HEK293T (cell line): Measurements from ENCODE around the gene WDR62.
"Not testable (repeated sequence)": the region's sequence is repeated elsewhere in the genome, so short reads cannot be mapped to it uniquely, and the experiment has no call there.

ENCODE experiments used
- ARNT ChIP-seq: fragments of 450-650 bp; IDR thresholded peaks from 2 replicates; pipeline ENCODE4 v1.6.1; 2017; ENCODE audit warnings: mild to moderate bottlenecking
- CTBP1 ChIP-seq: fragments of 450-650 bp; IDR thresholded peaks from 2 replicates; pipeline ENCODE4 v1.6.1; 2016; ENCODE audit warnings: borderline replicate concordance
- FOXM1 ChIP-seq: fragments of 450-650 bp; IDR thresholded peaks from 2 replicates; pipeline ENCODE4 v1.6.1; 2017; ENCODE audit warnings: mild to moderate bottlenecking, borderline replicate concordance
- HDGF ChIP-seq: fragments of 450-650 bp; IDR thresholded peaks from 2 replicates; pipeline ENCODE4 v1.6.1; 2017; ENCODE audit warnings: antibody characterized with exemption, borderline replicate concordance
- LEF1 ChIP-seq: fragments of 450-650 bp; IDR thresholded peaks from 2 replicates; pipeline ENCODE4 v1.6.1; 2017; ENCODE audit warnings: mild to moderate bottlenecking, borderline replicate concordance
- SP1 ChIP-seq: fragments of 450-650 bp; IDR thresholded peaks from 2 replicates; pipeline ENCODE4 v1.6.1; 2017
- SUZ12 ChIP-seq: fragments of 450-650 bp; IDR thresholded peaks from 2 replicates; pipeline ENCODE4 v1.6.1; 2016; ENCODE audit warnings: mild to moderate bottlenecking

- not testable (repeated sequence) for TF ChIP-seq SUZ12, SP1, FOXM1, CTBP1, LEF1, HDGF, ARNT
Observed at GRCh38 chr19:36068810-36069499, 14.3 kb downstream of the WDR62 start.
